GM23248 (cell line): ENCODE results near the gene ACADSB.

ENCODE experiments used
- EZH2 ChIP-seq: fragments of 200-600 bp; sonication (generic); IDR thresholded peaks from 2 replicates; pipeline ENCODE4 v1.6.1; 2018; ENCODE audit warnings: antibody characterized with exemption, mild to moderate bottlenecking; ENCODE audit not compliant: insufficient read depth, poor library complexity, severe bottlenecking
- EZH2phosphoT487 ChIP-seq: fragments of 200-600 bp; sonication (generic); IDR thresholded peaks from 2 replicates; pipeline ENCODE4 v1.6.1; 2018; ENCODE audit warnings: antibody characterized with exemption, moderate library complexity, mild to moderate bottlenecking, low read depth; ENCODE audit not compliant: insufficient read depth

DNA sequence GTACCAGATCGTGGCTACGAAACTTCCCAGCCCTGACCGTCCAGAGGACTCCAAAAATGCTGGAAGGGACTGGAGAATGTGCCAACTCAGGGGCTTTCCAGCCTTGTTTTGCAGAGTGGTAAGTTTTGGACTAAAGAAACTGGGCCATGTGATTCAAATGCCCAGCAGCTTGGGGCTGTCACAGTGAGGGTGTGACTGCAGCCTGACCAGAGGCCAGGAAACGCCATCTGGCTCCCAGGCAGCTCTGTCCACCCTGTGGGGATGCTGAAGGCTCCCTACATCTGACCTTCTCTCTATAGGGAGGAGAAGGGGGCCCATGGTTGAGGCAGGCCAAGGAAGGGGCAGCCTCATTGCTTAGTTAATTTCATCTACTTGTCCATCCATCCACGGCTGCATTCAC lies 65.4 kb downstream of the ACADSB start:
- TF ChIP-seq EZH2 (no peak), EZH2phosphoT487 (no peak)
